T-helper 1 cell treated with Interleukin-12 subunit alpha and Interleukin-12 subunit beta and Interleukin-4 antibody, amounts not matched to agents 30 ng/mL and 1 ng/mL, for 36 hours (primary cell): ENCODE measurements around the gene INTS6L. TPM values are rescaled to one million over a fixed set of nuclear protein-coding genes. Genes with fewer than 3 reads are reported as not detected.
"Not testable (repeated sequence)": the region's sequence is repeated elsewhere in the genome, so short reads cannot be mapped to it uniquely, and the experiment has no call there.

Experiments
- intact Hi-C: fragments of 100-400 bp; cut with micrococcal nuclease; formaldehyde crosslinking; loops from one replicate; pipeline ENCODE4 v1.15.1; 2024
- total RNA-seq: library from RNA; stranded (reverse); gene quantifications from 2 replicates; pipeline ENCODE4 v1.2.3, GENCODE V29; 2022

Gene INTS6L
- total RNA-seq, 1 donor from 2014 or later = 24.7 TPM

GRCh38 chrX:135595543-135595942, 75.1 kb downstream of the INTS6L start:
- intact Hi-C loops = no loop called here

GRCh38 chrX:135596495-135596894, 76.0 kb downstream of the INTS6L start:
- intact Hi-C loops = loop anchor here (1.0 kb wide), 2 partner anchors 112 to 410 kb away; no protein-coding TSS in a partner anchor

GRCh38 chrX:135605906-135606305, 85.4 kb downstream of the INTS6L start:
- intact Hi-C loops = no loop called here

- intact Hi-C loops = not testable (repeated sequence)
Measured at GRCh38 chrX:135624408-135625204, 104.1 kb downstream of the INTS6L start.

- intact Hi-C loops = no loop called here
Measured at GRCh38 chrX:135625995-135626394, 105.5 kb downstream of the INTS6L start.

GRCh38 chrX:135629342-135629741, 108.9 kb downstream of the INTS6L start:
- intact Hi-C loops = no loop called here

Other genes starting within 250 kb of the INTS6L start
- gene ETDC, start 211.2 kb upstream of the INTS6L start, total RNA-seq = not detected in 2 replicates
- gene ZNF75D, start 176.6 kb upstream of the INTS6L start, total RNA-seq = 15.0 and 16.0 TPM in 2 replicates
- gene ZNF449, start 175.9 kb upstream of the INTS6L start, total RNA-seq = 4.0 and 4.5 TPM in 2 replicates
- gene SMIM10L2A, start 98.7 kb upstream of the INTS6L start, total RNA-seq = 0.64 and 0.80 TPM in 2 replicates
- gene CT45A1, start 193.0 kb downstream of the INTS6L start, total RNA-seq = not detected in 2 replicates
- not detected in 2 replicates for gene CT45A3, start 247.5 kb downstream of the INTS6L start, total RNA-seq